H9 (cell line): Measurements from ENCODE around the gene CLDN20. TPM values are rescaled to one million over a fixed set of nuclear protein-coding genes. Genes with fewer than 3 reads are reported as not detected.

Experiments used
- DNase-seq: peaks from one replicate; pipeline ENCODE4 v3.0.0-alpha.2; 2017
- H2AFZ ChIP-seq: one replicate; pipeline ENCODE4 v1.6.1; 2013; ENCODE audit warnings: mild to moderate bottlenecking, low read length, control low read depth, moderate library complexity
- H2AK5ac ChIP-seq: 2 replicates; pipeline ENCODE4 v1.6.1; 2013; ENCODE audit warnings: low read length, control low read depth, mixed read lengths; ENCODE audit not compliant: insufficient read length
- H2BK120ac ChIP-seq: one replicate; pipeline ENCODE4 v1.6.1; 2013; ENCODE audit warnings: low read depth, mild to moderate bottlenecking, low read length, control low read depth, inconsistent platforms; ENCODE audit not compliant: poor library complexity, severe bottlenecking
- H2BK12ac ChIP-seq: 2 replicates; pipeline ENCODE4 v1.6.1; 2013; ENCODE audit warnings: low read length, control low read depth, mixed read lengths, low read depth; ENCODE audit not compliant: insufficient read length
- H2BK15ac ChIP-seq: 2 replicates; pipeline ENCODE4 v1.6.1; 2013; ENCODE audit warnings: low read depth, low read length, control low read depth
- H2BK20ac ChIP-seq: one replicate; pipeline ENCODE4 v1.6.1; 2013; ENCODE audit warnings: low read depth, mild to moderate bottlenecking, low read length, control low read depth, inconsistent platforms; ENCODE audit not compliant: poor library complexity, severe bottlenecking
- H2BK5ac ChIP-seq: 2 replicates; pipeline ENCODE4 v1.6.1; 2013; ENCODE audit warnings: low read length, control low read depth, mixed read lengths; ENCODE audit not compliant: insufficient read length
- H3K14ac ChIP-seq: 2 replicates; pipeline ENCODE4 v1.6.1; 2013; ENCODE audit warnings: low read length, control low read depth; ENCODE audit not compliant: insufficient read depth
- H3K18ac ChIP-seq: 2 replicates; pipeline ENCODE4 v1.6.1; 2013; ENCODE audit warnings: low read depth, mild to moderate bottlenecking, mixed read lengths, low read length, control low read depth; ENCODE audit not compliant: insufficient read length
- H3K23ac ChIP-seq: 2 replicates; pipeline ENCODE4 v1.6.1; 2013; ENCODE audit warnings: low read length, control low read depth, mixed read lengths, low read depth; ENCODE audit not compliant: insufficient read length
- H3K23me2 ChIP-seq: 2 replicates; pipeline ENCODE4 v1.6.1; 2013; ENCODE audit warnings: low read depth, mild to moderate bottlenecking, mixed read lengths, low read length, control low read depth; ENCODE audit not compliant: insufficient read length, poor library complexity, severe bottlenecking
- H3K27ac ChIP-seq: 2 replicates; pipeline ENCODE4 v1.5.1; 2013; ENCODE audit warnings: low read length, control low read depth, mixed read lengths, low read depth; ENCODE audit not compliant: insufficient read length
- H3K27me3 ChIP-seq: 2 replicates; pipeline ENCODE4 v1.6.1; 2013; ENCODE audit warnings: low read length, control low read depth, inconsistent platforms; ENCODE audit not compliant: insufficient read depth
- H3K4ac ChIP-seq: 2 replicates; pipeline ENCODE4 v1.6.1; 2013; ENCODE audit warnings: low read depth, mild to moderate bottlenecking, control low read depth, inconsistent platforms, low read length, moderate library complexity
- H3K4me1 ChIP-seq: 2 replicates; pipeline ENCODE4 v1.6.1; 2013; ENCODE audit warnings: low read length, control low read depth, inconsistent platforms; ENCODE audit not compliant: insufficient read depth
- H3K4me2 ChIP-seq: 2 replicates; pipeline ENCODE4 v1.6.1; 2013; ENCODE audit warnings: low read length, control low read depth, mixed read lengths; ENCODE audit not compliant: insufficient read length, insufficient read depth
- H3K56ac ChIP-seq: 2 replicates; pipeline ENCODE4 v1.6.1; 2013; ENCODE audit warnings: low read depth, mild to moderate bottlenecking, mixed read lengths, low read length, control low read depth; ENCODE audit not compliant: insufficient read length
- H3K79me1 ChIP-seq: 2 replicates; pipeline ENCODE4 v1.6.1; 2013; ENCODE audit warnings: low read depth, mild to moderate bottlenecking, moderate library complexity, low read length, control low read depth, inconsistent platforms; ENCODE audit not compliant: insufficient read depth, poor library complexity, severe bottlenecking
- H3K79me2 ChIP-seq: 2 replicates; pipeline ENCODE4 v1.6.1; 2013; ENCODE audit warnings: low read length, control low read depth, inconsistent platforms; ENCODE audit not compliant: insufficient read depth
- H3K9ac ChIP-seq: 2 replicates; pipeline ENCODE4 v1.6.1; 2013; ENCODE audit warnings: low read length, control low read depth, mixed read lengths; ENCODE audit not compliant: insufficient read length; ENCODE audit errors: extremely low read depth
- H3K9me3 ChIP-seq: one replicate; pipeline ENCODE4 v1.6.1; 2013; ENCODE audit warnings: low read depth, low read length, inconsistent platforms; ENCODE audit not compliant: control insufficient read depth
- H3T11ph ChIP-seq: one replicate; pipeline ENCODE4 v1.6.1; 2013; ENCODE audit warnings: mild to moderate bottlenecking, low read length, control low read depth, inconsistent platforms
- H4K20me1 ChIP-seq: one replicate; pipeline ENCODE4 v1.6.1; 2013; ENCODE audit not compliant: control insufficient read depth, insufficient read length, insufficient read depth
- H4K5ac ChIP-seq: 2 replicates; pipeline ENCODE4 v1.6.1; 2013; ENCODE audit warnings: low read depth, mild to moderate bottlenecking, mixed read lengths, low read length, control low read depth; ENCODE audit not compliant: insufficient read length
- H4K8ac ChIP-seq: replicated peaks from 2 replicates; pipeline ENCODE4 v1.6.1; 2013; ENCODE audit warnings: low read length, control low read depth, mixed read lengths, low read depth; ENCODE audit not compliant: insufficient read length
- H4K91ac ChIP-seq: 2 replicates; pipeline ENCODE4 v1.6.1; 2013; ENCODE audit warnings: low read depth, mild to moderate bottlenecking, moderate library complexity, mixed read lengths, low read length, control low read depth; ENCODE audit not compliant: insufficient read length
- H3K27ac Mint-ChIP-seq, 3 experiments: 2 replicates in 2 of 3; 3 replicates in 1 of 3; pipeline ENCODE4 v1.8.0; 2020 to 2021; ENCODE audit warnings: mixed read lengths in 3 of 3, mild to moderate bottlenecking in 1 of 3, moderate library complexity in 1 of 3
- H3K27me3 Mint-ChIP-seq: 2 replicates; pipeline ENCODE4 v1.8.0; 2021; ENCODE audit warnings: low read depth, mild to moderate bottlenecking, moderate library complexity, mixed read lengths
- H3K36me3 Mint-ChIP-seq, 3 experiments: 2 replicates in 2 of 3; 3 replicates in 1 of 3; pipeline ENCODE4 v1.8.0; 2020 to 2021; ENCODE audit warnings: low read depth in 3 of 3, mixed read lengths in 3 of 3; ENCODE audit not compliant: insufficient read depth in 1 of 3
- H3K4me1 Mint-ChIP-seq, 2 experiments: 2 replicates each; pipeline ENCODE4 v1.8.0; 2020; ENCODE audit warnings: mixed read lengths in 2 of 2
- H3K4me3 Mint-ChIP-seq, 2 experiments: 2 replicates in 1 of 2; 3 replicates in 1 of 2; pipeline ENCODE4 v1.8.0; 2020 to 2021; ENCODE audit warnings: mild to moderate bottlenecking in 2 of 2, mixed read lengths in 2 of 2, moderate library complexity in 1 of 2
- H3K9me3 Mint-ChIP-seq, 2 experiments: 2 replicates in 1 of 2; 3 replicates in 1 of 2; pipeline ENCODE4 v1.8.0; 2020; ENCODE audit warnings: mild to moderate bottlenecking in 2 of 2, mixed read lengths in 2 of 2, moderate library complexity in 1 of 2
- CTCF ChIP-seq: fragments of 200-600 bp; sonication (generic); conservative IDR thresholded peaks from 3 replicates; pipeline ENCODE4 v1.8.0; 2021; ENCODE audit warnings: antibody characterized with exemption, mild to moderate bottlenecking
- WGBS: extraction: QIAGEN DNeasy Blood & Tissue Kit; methylation state at CpG from one replicate; pipeline ENCODE4 v1.1.7; 2013; ENCODE audit warnings: missing lambda C conversion rate, low lambda C conversion rate, mixed read lengths; ENCODE audit not compliant: insufficient read length; ENCODE audit errors: extremely low coverage; 5-methylcytosine and 5-hydroxymethylcytosine counted together
- total RNA-seq: library from RNA; stranded (reverse); gene quantifications from 2 replicates; pipeline ENCODE4 v1.2.1, GENCODE V29; 2021

CLDN20 gene
- total RNA-seq, 1 experiment from 2014 or later: not detected

GRCh38 chr6:155259897-155260296, 3.9 kb upstream of the CLDN20 start:
- no peaks in the 10 kb centered on the region for H3K23me2 ChIP-seq
- no peak overlapping the region for H3K4ac ChIP-seq
- H3K27me3 Mint-ChIP-seq: no peaks in the 10 kb centered on the region
- H3K27ac Mint-ChIP-seq: no peak overlapping the region; a peak in 1 of 7 replicates
- H3K9ac ChIP-seq: no peak overlapping the region
- 0 out of 2 replicates have a peak, but pooled peaks cover 2% of the 10 kb centered on the region for H3K79me2 ChIP-seq
- H3K14ac ChIP-seq: no peak overlapping the region
- no peak overlapping the region for H3T11ph ChIP-seq
- H3K9me3 ChIP-seq: no peaks in the 10 kb centered on the region
- no peak overlapping the region for H2AFZ ChIP-seq
- H4K5ac ChIP-seq: no peak overlapping the region
- H3K27me3 ChIP-seq: no peaks in the 10 kb centered on the region
- H2BK15ac ChIP-seq: no peak overlapping the region
- no peak overlapping the region for H2BK20ac ChIP-seq
- no peak overlapping the region for H2BK5ac ChIP-seq
- no peaks in the 10 kb centered on the region for H3K9me3 Mint-ChIP-seq
- no peak overlapping the region for H4K91ac ChIP-seq
- no peak overlapping the region for H3K4me2 ChIP-seq
- no peak overlapping the region for H2BK120ac ChIP-seq
- no peak overlapping the region for H3K4me3 Mint-ChIP-seq
- TF ChIP-seq CTCF: no peak
- no peak for DNase-seq
- H3K56ac ChIP-seq: no peak overlapping the region
- no peak overlapping the region for H3K18ac ChIP-seq
- H2AK5ac ChIP-seq: no peak overlapping the region
- H3K4me1 Mint-ChIP-seq: peaks cover 22 to 29% of the 10 kb centered on the region in 2 experiments
- H3K23ac ChIP-seq: no peak overlapping the region
- no peak overlapping the region for H3K27ac ChIP-seq
- no peak overlapping the region for H2BK12ac ChIP-seq
- no peaks in the 10 kb centered on the region; the same call in 1 of the 2 replicates for H3K4me1 ChIP-seq
- no CpG with 5 or more reads among the region's 5 CpGs for WGBS
- no peaks in the 10 kb centered on the region for H3K79me1 ChIP-seq
- no peaks in the 10 kb centered on the region for H4K20me1 ChIP-seq
- H4K8ac ChIP-seq: no peak overlapping the region
- peaks cover 18 to 50% (median 43%) of the 10 kb centered on the region in 3 experiments; a peak in 6 of 7 replicates for H3K36me3 Mint-ChIP-seq
